ENCODE data around the gene CELSR1. TPM values are rescaled to one million over a fixed set of nuclear protein-coding genes. Genes with fewer than 3 reads are reported as not detected.

Gene CELSR1
- total and polyA plus RNA-seq, 2 of the 13 experiments (the other 11 are each of a cell fraction or from before 2014, with no cell fraction given): 0.78 to 1.8 TPM

DNA sequence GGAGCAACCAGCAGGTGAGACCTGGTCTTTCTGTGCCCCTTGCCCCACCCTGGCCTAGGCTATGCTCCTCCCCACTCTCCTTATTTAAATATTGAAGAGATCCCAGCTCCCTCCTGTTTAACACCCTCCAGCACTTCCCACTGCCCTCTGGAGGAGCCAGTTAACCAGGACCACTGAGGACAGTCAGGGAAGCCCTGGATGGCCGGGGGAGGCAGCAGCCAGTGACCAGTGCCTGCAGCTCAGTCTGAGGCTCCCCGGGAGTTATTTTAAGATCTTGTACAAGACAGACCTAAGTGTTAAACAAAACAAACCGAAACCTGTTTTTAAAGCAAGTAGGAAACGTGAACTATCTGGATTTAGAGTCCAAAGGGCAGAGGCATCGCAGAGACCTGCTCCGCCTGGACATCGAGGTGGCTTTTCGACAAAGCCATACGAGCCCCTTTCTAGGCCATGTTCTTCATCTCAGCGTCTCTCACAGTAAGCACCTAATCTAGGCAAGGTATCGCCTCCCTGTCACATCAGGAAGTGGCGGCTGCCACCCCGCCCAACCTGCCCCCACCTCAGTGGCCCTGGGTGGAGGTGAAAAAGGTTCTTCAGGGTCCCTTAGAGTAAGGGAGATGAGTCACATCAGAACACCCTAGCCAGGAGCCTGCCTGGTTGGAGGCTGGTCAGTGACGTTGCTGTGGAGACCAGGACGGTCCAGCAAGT lies 166.7 kb downstream of the CELSR1 start (continued):
- TF ChIP-seq NCOA1 (CRISPR knock-in tag; IDR thresholded peaks at IDR 0.05): no peak
- 0 out of 2 replicates have a peak, but pooled peaks have one; percentile 16 for TF ChIP-seq HIVEP1 (CRISPR knock-in tag; IDR thresholded peaks at IDR 0.05)
- no peak for TF ChIP-seq NFE2L1 (CRISPR knock-in tag; IDR thresholded peaks at IDR 0.05; ENCODE audit: borderline replicate concordance)
- TF ChIP-seq, protein P1, sequence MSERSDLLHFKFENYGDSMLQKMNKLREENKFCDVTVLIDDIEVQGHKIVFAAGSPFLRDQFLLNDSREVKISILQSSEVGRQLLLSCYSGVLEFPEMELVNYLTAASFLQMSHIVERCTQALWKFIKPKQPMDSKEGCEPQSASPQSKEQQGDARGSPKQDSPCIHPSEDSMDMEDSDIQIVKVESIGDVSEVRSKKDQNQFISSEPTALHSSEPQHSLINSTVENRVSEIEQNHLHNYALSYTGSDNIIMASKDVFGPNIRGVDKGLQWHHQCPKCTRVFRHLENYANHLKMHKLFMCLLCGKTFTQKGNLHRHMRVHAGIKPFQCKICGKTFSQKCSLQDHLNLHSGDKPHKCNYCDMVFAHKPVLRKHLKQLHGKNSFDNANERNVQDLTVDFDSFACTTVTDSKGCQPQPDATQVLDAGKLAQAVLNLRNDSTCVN (CRISPR knock-in tag; IDR thresholded peaks at IDR 0.05; ENCODE audit: borderline replicate concordance): no peak
- TF ChIP-seq BCL6 (CRISPR knock-in tag; IDR thresholded peaks at IDR 0.05): no peak
- TF ChIP-seq HNRNPL (IDR thresholded peaks at IDR 0.05; ENCODE audit: low read depth, low read length): no peak
- TF ChIP-seq ZNF678 (CRISPR knock-in tag; IDR thresholded peaks at IDR 0.05): no peak
- TF ChIP-seq HNF4A (CRISPR knock-in tag; IDR thresholded peaks at IDR 0.05): peak; percentile 50
- no peak for TF ChIP-seq FOXA3 (CRISPR knock-in tag; IDR thresholded peaks at IDR 0.05)
- no peak for TF ChIP-seq ZNF501 (CRISPR knock-in tag; IDR thresholded peaks at IDR 0.05)
- TF ChIP-seq CBX2 (IDR thresholded peaks at IDR 0.05; ENCODE audit: low read depth, low read length): no peak
- no peak for TF ChIP-seq CBX2 (CRISPR knock-in tag; IDR thresholded peaks at IDR 0.05; ENCODE audit: low read depth)
- no peak for TF ChIP-seq KDM5B (CRISPR knock-in tag; IDR thresholded peaks at IDR 0.05; ENCODE audit: borderline replicate concordance)
- no peak for TF ChIP-seq ZIK1 (CRISPR knock-in tag; IDR thresholded peaks at IDR 0.05; ENCODE audit: borderline replicate concordance, low read depth)
- no peak for TF ChIP-seq TBX2 (CRISPR knock-in tag; IDR thresholded peaks at IDR 0.05; ENCODE audit: borderline replicate concordance)
- TF ChIP-seq GTF3A (CRISPR knock-in tag; conservative IDR thresholded peaks at IDR 0.05): no peak
- TF ChIP-seq ZNF3 (CRISPR knock-in tag; IDR thresholded peaks at IDR 0.05): no peak
- no peak for TF ChIP-seq ZNF557 (CRISPR knock-in tag; IDR thresholded peaks at IDR 0.05)
- TF ChIP-seq ASH2L (IDR thresholded peaks at IDR 0.05; ENCODE audit: insufficient read length, low read depth, low read length): peak; percentile 73
- TF ChIP-seq, protein P2, sequence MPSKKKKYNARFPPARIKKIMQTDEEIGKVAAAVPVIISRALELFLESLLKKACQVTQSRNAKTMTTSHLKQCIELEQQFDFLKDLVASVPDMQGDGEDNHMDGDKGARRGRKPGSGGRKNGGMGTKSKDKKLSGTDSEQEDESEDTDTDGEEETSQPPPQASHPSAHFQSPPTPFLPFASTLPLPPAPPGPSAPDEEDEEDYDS (CRISPR knock-in tag; IDR thresholded peaks at IDR 0.05): no peak
- TF ChIP-seq, protein P3, sequence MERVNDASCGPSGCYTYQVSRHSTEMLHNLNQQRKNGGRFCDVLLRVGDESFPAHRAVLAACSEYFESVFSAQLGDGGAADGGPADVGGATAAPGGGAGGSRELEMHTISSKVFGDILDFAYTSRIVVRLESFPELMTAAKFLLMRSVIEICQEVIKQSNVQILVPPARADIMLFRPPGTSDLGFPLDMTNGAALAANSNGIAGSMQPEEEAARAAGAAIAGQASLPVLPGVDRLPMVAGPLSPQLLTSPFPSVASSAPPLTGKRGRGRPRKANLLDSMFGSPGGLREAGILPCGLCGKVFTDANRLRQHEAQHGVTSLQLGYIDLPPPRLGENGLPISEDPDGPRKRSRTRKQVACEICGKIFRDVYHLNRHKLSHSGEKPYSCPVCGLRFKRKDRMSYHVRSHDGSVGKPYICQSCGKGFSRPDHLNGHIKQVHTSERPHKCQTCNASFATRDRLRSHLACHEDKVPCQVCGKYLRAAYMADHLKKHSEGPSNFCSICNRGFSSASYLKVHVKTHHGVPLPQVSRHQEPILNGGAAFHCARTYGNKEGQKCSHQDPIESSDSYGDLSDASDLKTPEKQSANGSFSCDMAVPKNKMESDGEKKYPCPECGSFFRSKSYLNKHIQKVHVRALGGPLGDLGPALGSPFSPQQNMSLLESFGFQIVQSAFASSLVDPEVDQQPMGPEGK (CRISPR knock-in tag; IDR thresholded peaks at IDR 0.05): peak; percentile 55; the same call in 1 of the 2 replicates
- no peak for TF ChIP-seq NR3C1 (CRISPR knock-in tag; IDR thresholded peaks at IDR 0.05)
- TF ChIP-seq GATAD2A (CRISPR knock-in tag; IDR thresholded peaks at IDR 0.05): 0 out of 2 replicates have a peak, but pooled peaks have one; percentile 9
- 0 out of 2 replicates have a peak, but pooled peaks have one; percentile 20 for TF ChIP-seq ZNF605 (CRISPR knock-in tag; IDR thresholded peaks at IDR 0.05)
- no peak for TF ChIP-seq ZBTB7A (CRISPR knock-in tag; IDR thresholded peaks at IDR 0.05)
